ENCODE results near the gene AGAP1.

GRCh38 chr2:235934059-235934773 is 440.4 kb downstream of the AGAP1 start:
- TF ChIP-seq REST (IDR thresholded peaks at IDR 0.05) = no peak
- TF ChIP-seq TAF1 (conservative IDR thresholded peaks at IDR 0.05) = no peak
- TF ChIP-seq ATF3 (IDR thresholded peaks at IDR 0.05) = no peak
- TF ChIP-seq SP1 (IDR thresholded peaks at IDR 0.05) = no peak
- TF ChIP-seq, protein P1, sequence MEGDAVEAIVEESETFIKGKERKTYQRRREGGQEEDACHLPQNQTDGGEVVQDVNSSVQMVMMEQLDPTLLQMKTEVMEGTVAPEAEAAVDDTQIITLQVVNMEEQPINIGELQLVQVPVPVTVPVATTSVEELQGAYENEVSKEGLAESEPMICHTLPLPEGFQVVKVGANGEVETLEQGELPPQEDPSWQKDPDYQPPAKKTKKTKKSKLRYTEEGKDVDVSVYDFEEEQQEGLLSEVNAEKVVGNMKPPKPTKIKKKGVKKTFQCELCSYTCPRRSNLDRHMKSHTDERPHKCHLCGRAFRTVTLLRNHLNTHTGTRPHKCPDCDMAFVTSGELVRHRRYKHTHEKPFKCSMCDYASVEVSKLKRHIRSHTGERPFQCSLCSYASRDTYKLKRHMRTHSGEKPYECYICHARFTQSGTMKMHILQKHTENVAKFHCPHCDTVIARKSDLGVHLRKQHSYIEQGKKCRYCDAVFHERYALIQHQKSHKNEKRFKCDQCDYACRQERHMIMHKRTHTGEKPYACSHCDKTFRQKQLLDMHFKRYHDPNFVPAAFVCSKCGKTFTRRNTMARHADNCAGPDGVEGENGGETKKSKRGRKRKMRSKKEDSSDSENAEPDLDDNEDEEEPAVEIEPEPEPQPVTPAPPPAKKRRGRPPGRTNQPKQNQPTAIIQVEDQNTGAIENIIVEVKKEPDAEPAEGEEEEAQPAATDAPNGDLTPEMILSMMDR (IDR thresholded peaks at IDR 0.05; ENCODE audit: low read depth, low read length, missing input control) = no peak

All from liver (tissue), 3 donors.